Breast epithelium (tissue), 3 donors: ENCODE data around the gene CABP4.

ENCODE experiments used
- POLR2A ChIP-seq: fragments of 450-650 bp; IDR thresholded peaks from one replicate; pipeline ENCODE4 v1.6.1; 2016; ENCODE audit warnings: antibody characterized with exemption, mild to moderate bottlenecking, moderate library complexity
- POLR2AphosphoS5 ChIP-seq, 3 donors: sonication (generic); formaldehyde crosslinking; IDR thresholded peaks; one replicate each; pipeline ENCODE4 v1.6.1; 2017; ENCODE audit warnings: antibody characterized with exemption in 3 of 3
- TF ChIP-seq, protein P1 (sequence below), 3 donors: fragments of 450-650 bp; IDR thresholded peaks; one replicate each; pipeline ENCODE4 v1.5.1; 2016 to 2017; ENCODE audit warnings: antibody characterized with exemption in 3 of 3, mild to moderate bottlenecking in 3 of 3, moderate library complexity in 3 of 3

DNA sequence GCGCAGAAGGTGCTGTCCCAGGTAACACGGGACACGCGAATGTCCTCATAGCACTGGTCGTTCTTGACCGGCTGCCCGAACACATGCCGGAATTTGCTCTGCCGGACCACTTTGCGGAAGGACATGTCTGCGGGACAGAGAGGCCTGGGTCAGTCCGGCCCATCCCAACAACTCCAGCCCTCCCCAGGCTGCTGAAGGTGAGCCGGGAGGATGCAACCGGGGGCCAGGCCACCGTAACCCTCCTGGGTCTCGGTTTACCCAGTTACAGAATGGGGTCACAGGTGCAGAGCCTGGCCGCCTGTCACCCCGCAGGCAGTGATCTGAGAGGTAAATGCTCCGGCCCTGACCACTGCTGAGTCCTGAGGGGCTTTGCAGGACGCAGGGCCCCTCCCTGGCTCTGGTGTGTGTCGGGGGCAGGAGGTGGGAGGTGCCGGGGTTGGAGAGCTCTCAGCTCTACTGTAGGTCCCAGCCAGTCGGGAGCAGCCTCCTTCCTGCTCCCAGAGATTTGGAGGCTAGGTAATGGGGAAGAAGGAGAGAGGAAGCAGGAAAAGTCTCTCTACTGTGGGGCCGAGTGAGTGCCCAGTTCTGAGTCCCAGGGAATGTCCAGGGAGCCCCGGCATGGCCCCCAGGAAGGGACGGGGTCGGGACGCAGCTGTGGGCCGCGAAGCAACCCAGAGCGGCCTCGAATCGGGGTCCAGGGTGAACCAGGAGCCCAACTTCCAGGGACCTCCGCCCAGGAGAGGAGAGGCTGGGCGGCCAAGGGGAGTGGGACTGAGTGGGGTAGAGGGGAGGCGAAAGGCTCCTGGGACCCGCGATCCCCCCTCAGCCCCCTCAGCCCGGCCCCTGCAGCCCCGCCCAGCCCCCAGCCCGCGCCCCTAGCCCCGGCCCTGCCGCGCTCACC is 12.4 kb upstream of the CABP4 start:
- TF ChIP-seq, protein P1, sequence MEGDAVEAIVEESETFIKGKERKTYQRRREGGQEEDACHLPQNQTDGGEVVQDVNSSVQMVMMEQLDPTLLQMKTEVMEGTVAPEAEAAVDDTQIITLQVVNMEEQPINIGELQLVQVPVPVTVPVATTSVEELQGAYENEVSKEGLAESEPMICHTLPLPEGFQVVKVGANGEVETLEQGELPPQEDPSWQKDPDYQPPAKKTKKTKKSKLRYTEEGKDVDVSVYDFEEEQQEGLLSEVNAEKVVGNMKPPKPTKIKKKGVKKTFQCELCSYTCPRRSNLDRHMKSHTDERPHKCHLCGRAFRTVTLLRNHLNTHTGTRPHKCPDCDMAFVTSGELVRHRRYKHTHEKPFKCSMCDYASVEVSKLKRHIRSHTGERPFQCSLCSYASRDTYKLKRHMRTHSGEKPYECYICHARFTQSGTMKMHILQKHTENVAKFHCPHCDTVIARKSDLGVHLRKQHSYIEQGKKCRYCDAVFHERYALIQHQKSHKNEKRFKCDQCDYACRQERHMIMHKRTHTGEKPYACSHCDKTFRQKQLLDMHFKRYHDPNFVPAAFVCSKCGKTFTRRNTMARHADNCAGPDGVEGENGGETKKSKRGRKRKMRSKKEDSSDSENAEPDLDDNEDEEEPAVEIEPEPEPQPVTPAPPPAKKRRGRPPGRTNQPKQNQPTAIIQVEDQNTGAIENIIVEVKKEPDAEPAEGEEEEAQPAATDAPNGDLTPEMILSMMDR (IDR thresholded peaks at IDR 0.05): no peak
- TF ChIP-seq POLR2AphosphoS5 (IDR thresholded peaks at IDR 0.05) (no peak), POLR2A (no peak)
